Gastrocnemius medialis (tissue), 4 donors: ENCODE results near the gene SMNDC1.

Source experiments
- POLR2A ChIP-seq, 2 donors: fragments of 450-650 bp; IDR thresholded peaks; one replicate each; pipeline ENCODE4 v1.6.1; 2017; ENCODE audit warnings: antibody characterized with exemption in 2 of 2, mild to moderate bottlenecking in 2 of 2, moderate library complexity in 2 of 2
- TF ChIP-seq, protein P1 (sequence below), 5 experiments: fragments of 450-650 bp in 3 of 5; fragments of 200-600 bp in 2 of 5; sonication (generic) in 2 of 5; IDR thresholded peaks in 4 of 5; conservative IDR thresholded peaks in 1 of 5; 1 replicate in 4 of 5; 2 replicates in 1 of 5; pipeline ENCODE4 v1.5.1; 2016 to 2019; ENCODE audit warnings: antibody characterized with exemption in 5 of 5, mild to moderate bottlenecking in 3 of 5, moderate library complexity in 3 of 5

DNA sequence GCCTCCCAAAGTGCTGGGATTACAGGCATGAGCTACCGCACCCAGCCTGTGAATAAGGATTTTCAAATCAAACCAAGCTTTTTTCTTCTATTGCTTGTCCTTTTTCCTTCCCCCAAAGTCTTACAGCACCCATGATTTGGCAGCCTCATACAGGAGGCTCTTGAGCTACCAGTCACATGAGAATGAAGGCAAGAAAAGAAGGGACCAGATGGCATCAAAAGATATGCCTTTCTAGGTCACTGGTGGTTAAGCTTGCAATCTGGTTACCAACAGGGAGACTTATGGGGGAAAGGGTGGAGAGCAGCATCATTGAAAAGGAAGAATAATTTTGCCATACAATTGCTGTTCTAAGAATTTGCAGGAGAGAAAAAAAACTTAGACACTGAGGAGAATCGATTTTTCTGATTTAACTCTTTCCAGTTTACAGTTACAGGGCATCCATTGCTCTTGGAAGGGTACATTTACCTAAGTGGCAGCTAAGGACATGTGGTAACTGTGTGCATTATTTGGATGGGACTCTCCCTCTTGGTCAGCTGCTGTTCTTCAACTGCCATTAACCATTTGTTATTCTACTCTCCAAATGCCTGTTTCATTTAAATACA lies 29.5 kb downstream of the SMNDC1 start:
- TF ChIP-seq, protein P1, sequence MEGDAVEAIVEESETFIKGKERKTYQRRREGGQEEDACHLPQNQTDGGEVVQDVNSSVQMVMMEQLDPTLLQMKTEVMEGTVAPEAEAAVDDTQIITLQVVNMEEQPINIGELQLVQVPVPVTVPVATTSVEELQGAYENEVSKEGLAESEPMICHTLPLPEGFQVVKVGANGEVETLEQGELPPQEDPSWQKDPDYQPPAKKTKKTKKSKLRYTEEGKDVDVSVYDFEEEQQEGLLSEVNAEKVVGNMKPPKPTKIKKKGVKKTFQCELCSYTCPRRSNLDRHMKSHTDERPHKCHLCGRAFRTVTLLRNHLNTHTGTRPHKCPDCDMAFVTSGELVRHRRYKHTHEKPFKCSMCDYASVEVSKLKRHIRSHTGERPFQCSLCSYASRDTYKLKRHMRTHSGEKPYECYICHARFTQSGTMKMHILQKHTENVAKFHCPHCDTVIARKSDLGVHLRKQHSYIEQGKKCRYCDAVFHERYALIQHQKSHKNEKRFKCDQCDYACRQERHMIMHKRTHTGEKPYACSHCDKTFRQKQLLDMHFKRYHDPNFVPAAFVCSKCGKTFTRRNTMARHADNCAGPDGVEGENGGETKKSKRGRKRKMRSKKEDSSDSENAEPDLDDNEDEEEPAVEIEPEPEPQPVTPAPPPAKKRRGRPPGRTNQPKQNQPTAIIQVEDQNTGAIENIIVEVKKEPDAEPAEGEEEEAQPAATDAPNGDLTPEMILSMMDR (IDR thresholded peaks at IDR 0.05 in 4 of 5, conservative IDR thresholded peaks at IDR 0.05 in 1 of 5): no peak
- no peak for TF ChIP-seq POLR2A (IDR thresholded peaks at IDR 0.05)
